ENCODE data around the gene SMIM28. TPM values are rescaled to one million over a fixed set of nuclear protein-coding genes. Genes with fewer than 3 reads are reported as not detected.

The SMIM28 gene
- total RNA-seq, 2 experiments from 2014 or later = not detected

GRCh38 chr6:138331444-138331843 lies 46.3 kb upstream of the SMIM28 start:
- H3K4me1 ChIP-seq (ENCODE audit: insufficient read depth, low read length, poor library complexity, severe bottlenecking) = no peaks in the 10 kb centered on the region
- no peak overlapping the region for H3K4me3 ChIP-seq (ENCODE audit: low read depth, low read length, poor library complexity, severe bottlenecking)
- intact Hi-C loops (cut with micrococcal nuclease; ENCODE audit: unreplicated experiment) = no loop called here
- no peak for DNase-seq (ENCODE audit: low spot score)
- no TSS peak for BruUV-seq (replicated peaks)
- H3K36me3 ChIP-seq (ENCODE audit: insufficient read depth, low read length) = no peaks in the 10 kb centered on the region
- POLR2A ChIA-PET = interaction anchor here (0.8 kb wide), 1 partner anchor 15 kb away, joined by 3 read pairs; no protein-coding TSS in a partner anchor
- no peak overlapping the region for H3K27ac ChIP-seq (ENCODE audit: low read depth, low read length, poor library complexity, severe bottlenecking)
- TF ChIP-seq CTCF (conservative IDR thresholded peaks at IDR 0.05; ENCODE audit: low read length) = no peak
- TF ChIP-seq EZH2phosphoT487 (IDR thresholded peaks at IDR 0.05; ENCODE audit: borderline replicate concordance, low read depth, low read length) = no peak
- H3K79me2 ChIP-seq (ENCODE audit: insufficient read depth, low read depth, low read length) = no peaks in the 10 kb centered on the region
- H3K9me3 ChIP-seq (ENCODE audit: low read length) = no peaks in the 10 kb centered on the region
- H4K20me1 ChIP-seq (ENCODE audit: insufficient read depth, low read length) = no peaks in the 10 kb centered on the region
- H3K9me2 ChIP-seq (ENCODE audit: insufficient read depth, low read length) = no peaks in the 10 kb centered on the region
- H3K4me2 ChIP-seq (ENCODE audit: low read length) = no peak overlapping the region
- H2AFZ ChIP-seq (ENCODE audit: low read length) = no peak overlapping the region
- CTCF ChIA-PET (ENCODE audit: unreplicated experiment) = no interaction called here

DNA sequence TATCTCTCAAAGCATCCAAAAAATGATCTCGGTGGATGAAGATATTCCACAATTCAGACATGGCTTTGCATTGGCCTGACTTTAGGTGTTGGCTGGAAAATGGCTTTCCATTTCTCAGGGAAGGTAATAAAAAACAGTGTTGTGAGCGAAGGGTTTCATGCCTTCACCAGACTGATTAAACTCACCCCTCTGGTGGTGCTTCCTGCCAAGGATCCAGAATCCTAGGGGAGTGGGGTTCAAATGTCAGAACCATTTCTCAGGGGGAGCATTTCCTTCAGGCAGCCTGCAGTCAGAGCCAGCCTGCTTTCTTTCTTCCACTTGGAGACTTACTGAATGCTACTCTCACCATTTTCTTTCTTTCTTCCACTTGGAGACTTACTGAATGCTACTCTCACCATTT lies 45.7 kb upstream of the SMIM28 start:
- H3K36me3 ChIP-seq (ENCODE audit: insufficient read depth, low read length) = no peaks in the 10 kb centered on the region
- H3K4me1 ChIP-seq (ENCODE audit: insufficient read depth, low read length, poor library complexity, severe bottlenecking) = no peaks in the 10 kb centered on the region
- TF ChIP-seq CTCF (conservative IDR thresholded peaks at IDR 0.05; ENCODE audit: low read length) (no peak), EZH2phosphoT487 (IDR thresholded peaks at IDR 0.05; ENCODE audit: borderline replicate concordance, low read depth, low read length) (no peak)
- no peak overlapping the region for H3K4me3 ChIP-seq (ENCODE audit: low read depth, low read length, poor library complexity, severe bottlenecking)
- no peak for DNase-seq (ENCODE audit: low spot score)
- intact Hi-C loops (cut with micrococcal nuclease; ENCODE audit: unreplicated experiment) = no loop called here
- no peaks in the 10 kb centered on the region for H4K20me1 ChIP-seq (ENCODE audit: insufficient read depth, low read length)
- H3K27ac ChIP-seq (ENCODE audit: low read depth, low read length, poor library complexity, severe bottlenecking) = no peak overlapping the region
- no peaks in the 10 kb centered on the region for H3K9me2 ChIP-seq (ENCODE audit: insufficient read depth, low read length)
- no peak overlapping the region for H3K4me2 ChIP-seq (ENCODE audit: low read length)
- ChIA-PET CTCF (ENCODE audit: unreplicated experiment) (no interaction called here), POLR2A (interaction anchor here (0.7 to 0.8 kb wide), 2 partner anchors 15 to 28 kb away, joined by 3 read pairs; no protein-coding TSS in a partner anchor)
- no peaks in the 10 kb centered on the region for H3K9me3 ChIP-seq (ENCODE audit: low read length)
- no peak overlapping the region for H2AFZ ChIP-seq (ENCODE audit: low read length)
- no peaks in the 10 kb centered on the region for H3K79me2 ChIP-seq (ENCODE audit: insufficient read depth, low read depth, low read length)
- no TSS peak for BruUV-seq (replicated peaks)

DNA sequence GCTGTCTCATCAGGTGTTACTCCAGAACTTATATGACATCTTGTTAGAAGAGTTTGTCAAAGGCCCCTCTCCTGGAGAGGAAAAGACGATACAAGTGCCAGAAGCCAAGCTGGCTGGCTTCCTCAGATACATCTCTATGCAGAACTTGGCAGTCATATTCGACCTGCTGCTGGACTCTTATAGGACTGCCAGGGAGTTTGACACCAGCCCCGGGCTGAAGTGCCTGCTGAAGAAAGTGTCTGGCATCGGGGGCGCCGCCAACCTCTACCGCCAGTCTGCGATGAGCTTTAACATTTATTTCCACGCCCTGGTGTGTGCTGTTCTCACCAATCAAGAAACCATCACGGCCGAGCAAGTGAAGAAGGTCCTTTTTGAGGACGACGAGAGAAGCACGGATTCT lies 43.7 kb upstream of the SMIM28 start:
- Histone ChIP-seq H4K20me1 (ENCODE audit: insufficient read depth, low read length) (no peaks in the 10 kb centered on the region), H3K9me3 (ENCODE audit: low read length) (no peaks in the 10 kb centered on the region), H3K79me2 (ENCODE audit: insufficient read depth, low read depth, low read length) (no peaks in the 10 kb centered on the region), H3K4me2 (ENCODE audit: low read length) (no peak overlapping the region), H3K4me1 (ENCODE audit: insufficient read depth, low read length, poor library complexity, severe bottlenecking) (no peaks in the 10 kb centered on the region), H2AFZ (ENCODE audit: low read length) (no peak overlapping the region), H3K4me3 (ENCODE audit: low read depth, low read length, poor library complexity, severe bottlenecking) (no peak overlapping the region), H3K27ac (ENCODE audit: low read depth, low read length, poor library complexity, severe bottlenecking) (no peak overlapping the region), H3K36me3 (ENCODE audit: insufficient read depth, low read length) (no peaks in the 10 kb centered on the region), H3K9me2 (ENCODE audit: insufficient read depth, low read length) (no peaks in the 10 kb centered on the region)
- ChIA-PET POLR2A (no interaction called here), CTCF (ENCODE audit: unreplicated experiment) (no interaction called here)
- no peak for DNase-seq (ENCODE audit: low spot score)
- TF ChIP-seq CTCF (conservative IDR thresholded peaks at IDR 0.05; ENCODE audit: low read length) (no peak), EZH2phosphoT487 (IDR thresholded peaks at IDR 0.05; ENCODE audit: borderline replicate concordance, low read depth, low read length) (no peak)
- no TSS peak for BruUV-seq (replicated peaks)
- intact Hi-C loops (cut with micrococcal nuclease; ENCODE audit: unreplicated experiment) = no loop called here

All from OCI-LY7 (cell line).